Fibroblast of lung (primary cell): Measurements from ENCODE around the gene DSCAML1. TPM values are rescaled to one million over a fixed set of nuclear protein-coding genes. Genes with fewer than 3 reads are reported as not detected.
"Not testable (repeated sequence)": the region's sequence is repeated elsewhere in the genome, so short reads cannot be mapped to it uniquely, and the experiment has no call there.

Experiments used
- DNase-seq, 2 donors: peaks; one replicate each; pipeline versions ENCODE4 v3.0.0 to v3.0.0-alpha.2; 2010; ENCODE audit warnings: low read depth in 2 of 2
- H2AFZ ChIP-seq: 2 replicates; pipeline ENCODE4 v1.5.1; 2012; ENCODE audit warnings: low read length, control low read depth, inconsistent platforms
- H3K27ac ChIP-seq: 2 replicates; pipeline ENCODE4 v1.5.1; 2011; ENCODE audit warnings: low read length, control low read depth; ENCODE audit not compliant: insufficient read depth
- H3K27me3 ChIP-seq: 2 replicates; pipeline ENCODE4 v1.5.1; 2011; ENCODE audit warnings: mild to moderate bottlenecking, low read length; ENCODE audit not compliant: control insufficient read depth, insufficient read depth
- H3K36me3 ChIP-seq: 2 replicates; pipeline ENCODE4 v1.5.1; 2011; ENCODE audit warnings: low read length; ENCODE audit not compliant: control insufficient read depth, insufficient read depth
- H3K4me1 ChIP-seq: 2 replicates; pipeline ENCODE4 v1.5.1; 2011; ENCODE audit warnings: low read length; ENCODE audit not compliant: control insufficient read depth, insufficient read depth; ENCODE audit errors: extremely low read depth
- H3K4me2 ChIP-seq: 2 replicates; pipeline ENCODE4 v1.5.1; 2011; ENCODE audit warnings: low read length, control low read depth; ENCODE audit not compliant: insufficient read depth; ENCODE audit errors: extremely low read depth
- H3K4me3 ChIP-seq, 4 experiments: fragments of 200-600 bp in 1 of 4; sonication (generic) in 1 of 4; replicated peaks in 1 of 4; 2 replicates each; pipeline ENCODE4 v1.5.1; 2011 to 2016; ENCODE audit warnings: low read length in 4 of 4, low read depth in 3 of 4, mild to moderate bottlenecking in 3 of 4, control low read depth in 2 of 4, inconsistent platforms in 1 of 4, mixed read lengths in 1 of 4; ENCODE audit not compliant: insufficient read depth in 1 of 4; ENCODE audit errors: control extremely low read depth in 1 of 4
- H3K79me2 ChIP-seq: 2 replicates; pipeline ENCODE4 v1.5.1; 2012; ENCODE audit warnings: mild to moderate bottlenecking, low read length, inconsistent platforms; ENCODE audit not compliant: control insufficient read depth, insufficient read depth
- H3K9ac ChIP-seq: 2 replicates; pipeline ENCODE4 v1.5.1; 2011; ENCODE audit warnings: mild to moderate bottlenecking, low read length, control low read depth; ENCODE audit not compliant: insufficient read depth
- H3K9me3 ChIP-seq: 2 replicates; pipeline ENCODE4 v1.5.1; 2012; ENCODE audit warnings: low read depth, low read length; ENCODE audit not compliant: control insufficient read depth, insufficient read depth
- H4K20me1 ChIP-seq: 2 replicates; pipeline ENCODE4 v1.5.1; 2011; ENCODE audit warnings: low read length; ENCODE audit not compliant: control insufficient read depth, insufficient read depth; ENCODE audit errors: extremely low read depth
- EZH2 ChIP-seq: IDR thresholded peaks from 2 replicates; pipeline ENCODE4 v1.5.1; 2012; ENCODE audit warnings: low read length, control low read depth, mild to moderate bottlenecking; ENCODE audit errors: missing control alignments
- polyA plus RNA-seq, 2 donors: library from polyadenylated mRNA; depleted of rRNA in 1 of 2; stranded (reverse) in 1 of 2; unstranded in 1 of 2; fragments of >200 nt; gene quantifications; 2 replicates each; pipeline ENCODE4 v1.2.1, GENCODE V29; 2011 to 2012; ENCODE audit warnings: missing spikeins in 1 of 2
- total RNA-seq: library from RNA; depleted of rRNA; stranded (reverse); fragments of >200 nt; gene quantifications from 2 replicates; pipeline ENCODE4 v1.2.1, GENCODE V29; 2014
- TF ChIP-seq, protein P1 (sequence below), 2 donors: IDR thresholded peaks in 1 of 2; conservative IDR thresholded peaks in 1 of 2; 1 replicate in 1 of 2; 2 replicates in 1 of 2; pipeline ENCODE4 v1.5.1; 2011 to 2012; ENCODE audit warnings: low read length in 2 of 2, control low read depth in 1 of 2, inconsistent platforms in 1 of 2, low read depth in 1 of 2, mild to moderate bottlenecking in 1 of 2

DSCAML1 gene
- total and polyA plus RNA-seq, 2 donors (not counting 1 experiment from before 2014, with no cell fraction given) = not detected

GRCh38 chr11:117458275-117459122, 338.5 kb downstream of the DSCAML1 start:
- H3K4me3 ChIP-seq = no peak overlapping the region
- TF ChIP-seq, protein P1, sequence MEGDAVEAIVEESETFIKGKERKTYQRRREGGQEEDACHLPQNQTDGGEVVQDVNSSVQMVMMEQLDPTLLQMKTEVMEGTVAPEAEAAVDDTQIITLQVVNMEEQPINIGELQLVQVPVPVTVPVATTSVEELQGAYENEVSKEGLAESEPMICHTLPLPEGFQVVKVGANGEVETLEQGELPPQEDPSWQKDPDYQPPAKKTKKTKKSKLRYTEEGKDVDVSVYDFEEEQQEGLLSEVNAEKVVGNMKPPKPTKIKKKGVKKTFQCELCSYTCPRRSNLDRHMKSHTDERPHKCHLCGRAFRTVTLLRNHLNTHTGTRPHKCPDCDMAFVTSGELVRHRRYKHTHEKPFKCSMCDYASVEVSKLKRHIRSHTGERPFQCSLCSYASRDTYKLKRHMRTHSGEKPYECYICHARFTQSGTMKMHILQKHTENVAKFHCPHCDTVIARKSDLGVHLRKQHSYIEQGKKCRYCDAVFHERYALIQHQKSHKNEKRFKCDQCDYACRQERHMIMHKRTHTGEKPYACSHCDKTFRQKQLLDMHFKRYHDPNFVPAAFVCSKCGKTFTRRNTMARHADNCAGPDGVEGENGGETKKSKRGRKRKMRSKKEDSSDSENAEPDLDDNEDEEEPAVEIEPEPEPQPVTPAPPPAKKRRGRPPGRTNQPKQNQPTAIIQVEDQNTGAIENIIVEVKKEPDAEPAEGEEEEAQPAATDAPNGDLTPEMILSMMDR (conservative IDR thresholded peaks at IDR 0.05 in 1 of 2, IDR thresholded peaks at IDR 0.05 in 1 of 2; ENCODE audit: low read depth in 1 of 2, low read length in 2 of 2) = no peak
- TF ChIP-seq EZH2 = no peak
- DNase-seq = no peak
- H3K27me3 ChIP-seq = no peaks in the 10 kb centered on the region
- H3K9me3 ChIP-seq = no peaks in the 10 kb centered on the region
- no peak overlapping the region for H3K4me2 ChIP-seq
- H3K79me2 ChIP-seq = no peaks in the 10 kb centered on the region
- H2AFZ ChIP-seq = no peak overlapping the region
- H3K27ac ChIP-seq = no peak overlapping the region
- no peaks in the 10 kb centered on the region for H3K36me3 ChIP-seq
- no peaks in the 10 kb centered on the region for H3K4me1 ChIP-seq
- no peaks in the 10 kb centered on the region for H4K20me1 ChIP-seq
- no peak overlapping the region for H3K9ac ChIP-seq

GRCh38 chr11:117457835-117458234, 339.2 kb downstream of the DSCAML1 start:
- H3K9ac ChIP-seq = no peak overlapping the region
- no peak overlapping the region for H3K27ac ChIP-seq
- H3K4me1 ChIP-seq = no peaks in the 10 kb centered on the region
- no peaks in the 10 kb centered on the region for H3K36me3 ChIP-seq
- TF ChIP-seq EZH2 = no peak
- TF ChIP-seq, protein P1 (conservative IDR thresholded peaks at IDR 0.05 in 1 of 2, IDR thresholded peaks at IDR 0.05 in 1 of 2; ENCODE audit: low read depth in 1 of 2, low read length in 2 of 2) = no peak
- H3K4me2 ChIP-seq = no peak overlapping the region
- no peaks in the 10 kb centered on the region for H3K9me3 ChIP-seq
- H4K20me1 ChIP-seq = no peaks in the 10 kb centered on the region
- H3K27me3 ChIP-seq = no peaks in the 10 kb centered on the region
- H3K79me2 ChIP-seq = no peaks in the 10 kb centered on the region
- no peak overlapping the region for H2AFZ ChIP-seq
- no peak overlapping the region for H3K4me3 ChIP-seq
- no peak for DNase-seq

- H3K4me3 ChIP-seq = no peak overlapping the region
- no peaks in the 10 kb centered on the region for H3K79me2 ChIP-seq
- TF ChIP-seq EZH2 = no peak
- TF ChIP-seq, protein P1 (conservative IDR thresholded peaks at IDR 0.05 in 1 of 2, IDR thresholded peaks at IDR 0.05 in 1 of 2; ENCODE audit: low read depth in 1 of 2, low read length in 2 of 2) = no peak
- H3K9me3 ChIP-seq = no peaks in the 10 kb centered on the region
- no peak overlapping the region for H2AFZ ChIP-seq
- no peak overlapping the region for H3K9ac ChIP-seq
- H3K27ac ChIP-seq = no peak overlapping the region
- no peak for DNase-seq
- no peaks in the 10 kb centered on the region for H4K20me1 ChIP-seq
- H3K27me3 ChIP-seq = no peaks in the 10 kb centered on the region
- H3K4me1 ChIP-seq = no peaks in the 10 kb centered on the region
- no peaks in the 10 kb centered on the region for H3K36me3 ChIP-seq
- H3K4me2 ChIP-seq = no peak overlapping the region
These were observed 339.8 kb downstream of the DSCAML1 start for GRCh38 chr11:117457031-117457785.

GRCh38 chr11:117456721-117457029, 340.3 kb downstream of the DSCAML1 start:
- not testable (repeated sequence) for H3K4me2 ChIP-seq, H3K9me3 ChIP-seq, H2AFZ ChIP-seq, H4K20me1 ChIP-seq, H3K27me3 ChIP-seq, H3K4me1 ChIP-seq, H3K36me3 ChIP-seq, H3K79me2 ChIP-seq, H3K9ac ChIP-seq, H3K4me3 ChIP-seq, H3K27ac ChIP-seq, DNase-seq
